ENCODE results near the gene ZNF710. TPM values are rescaled to one million over a fixed set of nuclear protein-coding genes. Genes with fewer than 3 reads are reported as not detected.

ZNF710 gene
- total and polyA plus RNA-seq, 2 experiments from 2014 or later = 15.9 to 18.2 TPM

DNA sequence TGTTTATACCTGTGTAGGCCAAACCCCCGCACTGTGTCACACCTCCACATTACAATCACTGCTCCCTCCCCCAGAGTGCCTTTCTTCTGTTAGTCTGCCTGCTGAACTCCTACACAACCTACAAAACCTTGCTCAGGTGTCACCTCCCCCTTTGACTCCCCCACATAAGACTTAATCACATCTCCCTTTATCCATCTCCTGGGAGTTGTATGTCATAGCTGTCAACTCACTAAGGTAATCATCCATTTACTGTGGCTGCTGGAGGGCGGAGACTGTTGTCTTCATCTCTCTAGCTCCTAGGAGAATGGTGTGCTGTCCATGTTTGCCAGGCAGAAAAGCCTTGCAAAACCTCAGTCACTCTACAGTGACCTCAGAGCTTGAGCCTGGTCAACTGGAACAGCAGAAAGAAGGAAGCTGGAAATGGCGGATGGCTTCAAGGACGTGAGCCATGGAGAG, 43.8 kb downstream of the ZNF710 start:
- no peaks in the 10 kb centered on the region; the same call in 1 of the 2 replicates for H3K4me1 ChIP-seq (ENCODE audit: insufficient read depth)
- H3K27me3 ChIP-seq (ENCODE audit: insufficient read depth) = no peaks in the 10 kb centered on the region
- H3K27ac ChIP-seq (ENCODE audit: low read depth) = no peak overlapping the region
- H3K27me3 Mint-ChIP-seq (ENCODE audit: insufficient read depth, low read depth, poor library complexity) = peaks cover 6% of the 10 kb centered on the region
- DNase-seq (ENCODE audit: low spot score) (no peak), ATAC-seq (no peak)
- H3K4me3 Mint-ChIP-seq = no peak overlapping the region
- no peak overlapping the region for H3K4me3 ChIP-seq
- H3K4me1 Mint-ChIP-seq = peaks cover 33% of the 10 kb centered on the region
- no peaks in the 10 kb centered on the region; the same call in 1 of the 2 replicates for H4K20me1 ChIP-seq (replicated peaks; ENCODE audit: insufficient read depth)
- TF ChIP-seq EZH2 (IDR thresholded peaks at IDR 0.05; ENCODE audit: low read depth, unreplicated experiment) (no peak), STAT1 (IDR thresholded peaks at IDR 0.05; ENCODE audit: unreplicated experiment) (no peak), JUNB (IDR thresholded peaks at IDR 0.05; ENCODE audit: unreplicated experiment) (no peak), POLR2AphosphoS5 (IDR thresholded peaks at IDR 0.05; ENCODE audit: low read depth) (no peak), CREB1 (CRISPR knock-in tag; IDR thresholded peaks at IDR 0.05; ENCODE audit: low read depth) (no peak), ZNF331 (CRISPR knock-in tag; IDR thresholded peaks at IDR 0.05; ENCODE audit: low read depth) (no peak), EZH2phosphoT487 (IDR thresholded peaks at IDR 0.05; ENCODE audit: unreplicated experiment) (no peak), NANOG (IDR thresholded peaks at IDR 0.05; ENCODE audit: borderline replicate concordance) (no peak)
- TF ChIP-seq, protein P1, sequence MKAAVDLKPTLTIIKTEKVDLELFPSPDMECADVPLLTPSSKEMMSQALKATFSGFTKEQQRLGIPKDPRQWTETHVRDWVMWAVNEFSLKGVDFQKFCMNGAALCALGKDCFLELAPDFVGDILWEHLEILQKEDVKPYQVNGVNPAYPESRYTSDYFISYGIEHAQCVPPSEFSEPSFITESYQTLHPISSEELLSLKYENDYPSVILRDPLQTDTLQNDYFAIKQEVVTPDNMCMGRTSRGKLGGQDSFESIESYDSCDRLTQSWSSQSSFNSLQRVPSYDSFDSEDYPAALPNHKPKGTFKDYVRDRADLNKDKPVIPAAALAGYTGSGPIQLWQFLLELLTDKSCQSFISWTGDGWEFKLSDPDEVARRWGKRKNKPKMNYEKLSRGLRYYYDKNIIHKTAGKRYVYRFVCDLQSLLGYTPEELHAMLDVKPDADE (IDR thresholded peaks at IDR 0.05) = no peak
- TF ChIP-seq, protein P2, sequence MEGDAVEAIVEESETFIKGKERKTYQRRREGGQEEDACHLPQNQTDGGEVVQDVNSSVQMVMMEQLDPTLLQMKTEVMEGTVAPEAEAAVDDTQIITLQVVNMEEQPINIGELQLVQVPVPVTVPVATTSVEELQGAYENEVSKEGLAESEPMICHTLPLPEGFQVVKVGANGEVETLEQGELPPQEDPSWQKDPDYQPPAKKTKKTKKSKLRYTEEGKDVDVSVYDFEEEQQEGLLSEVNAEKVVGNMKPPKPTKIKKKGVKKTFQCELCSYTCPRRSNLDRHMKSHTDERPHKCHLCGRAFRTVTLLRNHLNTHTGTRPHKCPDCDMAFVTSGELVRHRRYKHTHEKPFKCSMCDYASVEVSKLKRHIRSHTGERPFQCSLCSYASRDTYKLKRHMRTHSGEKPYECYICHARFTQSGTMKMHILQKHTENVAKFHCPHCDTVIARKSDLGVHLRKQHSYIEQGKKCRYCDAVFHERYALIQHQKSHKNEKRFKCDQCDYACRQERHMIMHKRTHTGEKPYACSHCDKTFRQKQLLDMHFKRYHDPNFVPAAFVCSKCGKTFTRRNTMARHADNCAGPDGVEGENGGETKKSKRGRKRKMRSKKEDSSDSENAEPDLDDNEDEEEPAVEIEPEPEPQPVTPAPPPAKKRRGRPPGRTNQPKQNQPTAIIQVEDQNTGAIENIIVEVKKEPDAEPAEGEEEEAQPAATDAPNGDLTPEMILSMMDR (conservative IDR thresholded peaks at IDR 0.05; ENCODE audit: low read depth in 2 of 2) = no peak
- TF ChIP-seq, protein P3, sequence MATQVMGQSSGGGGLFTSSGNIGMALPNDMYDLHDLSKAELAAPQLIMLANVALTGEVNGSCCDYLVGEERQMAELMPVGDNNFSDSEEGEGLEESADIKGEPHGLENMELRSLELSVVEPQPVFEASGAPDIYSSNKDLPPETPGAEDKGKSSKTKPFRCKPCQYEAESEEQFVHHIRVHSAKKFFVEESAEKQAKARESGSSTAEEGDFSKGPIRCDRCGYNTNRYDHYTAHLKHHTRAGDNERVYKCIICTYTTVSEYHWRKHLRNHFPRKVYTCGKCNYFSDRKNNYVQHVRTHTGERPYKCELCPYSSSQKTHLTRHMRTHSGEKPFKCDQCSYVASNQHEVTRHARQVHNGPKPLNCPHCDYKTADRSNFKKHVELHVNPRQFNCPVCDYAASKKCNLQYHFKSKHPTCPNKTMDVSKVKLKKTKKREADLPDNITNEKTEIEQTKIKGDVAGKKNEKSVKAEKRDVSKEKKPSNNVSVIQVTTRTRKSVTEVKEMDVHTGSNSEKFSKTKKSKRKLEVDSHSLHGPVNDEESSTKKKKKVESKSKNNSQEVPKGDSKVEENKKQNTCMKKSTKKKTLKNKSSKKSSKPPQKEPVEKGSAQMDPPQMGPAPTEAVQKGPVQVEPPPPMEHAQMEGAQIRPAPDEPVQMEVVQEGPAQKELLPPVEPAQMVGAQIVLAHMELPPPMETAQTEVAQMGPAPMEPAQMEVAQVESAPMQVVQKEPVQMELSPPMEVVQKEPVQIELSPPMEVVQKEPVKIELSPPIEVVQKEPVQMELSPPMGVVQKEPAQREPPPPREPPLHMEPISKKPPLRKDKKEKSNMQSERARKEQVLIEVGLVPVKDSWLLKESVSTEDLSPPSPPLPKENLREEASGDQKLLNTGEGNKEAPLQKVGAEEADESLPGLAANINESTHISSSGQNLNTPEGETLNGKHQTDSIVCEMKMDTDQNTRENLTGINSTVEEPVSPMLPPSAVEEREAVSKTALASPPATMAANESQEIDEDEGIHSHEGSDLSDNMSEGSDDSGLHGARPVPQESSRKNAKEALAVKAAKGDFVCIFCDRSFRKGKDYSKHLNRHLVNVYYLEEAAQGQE (IDR thresholded peaks at IDR 0.05; ENCODE audit: unreplicated experiment) = no peak
- TF ChIP-seq, protein P4, sequence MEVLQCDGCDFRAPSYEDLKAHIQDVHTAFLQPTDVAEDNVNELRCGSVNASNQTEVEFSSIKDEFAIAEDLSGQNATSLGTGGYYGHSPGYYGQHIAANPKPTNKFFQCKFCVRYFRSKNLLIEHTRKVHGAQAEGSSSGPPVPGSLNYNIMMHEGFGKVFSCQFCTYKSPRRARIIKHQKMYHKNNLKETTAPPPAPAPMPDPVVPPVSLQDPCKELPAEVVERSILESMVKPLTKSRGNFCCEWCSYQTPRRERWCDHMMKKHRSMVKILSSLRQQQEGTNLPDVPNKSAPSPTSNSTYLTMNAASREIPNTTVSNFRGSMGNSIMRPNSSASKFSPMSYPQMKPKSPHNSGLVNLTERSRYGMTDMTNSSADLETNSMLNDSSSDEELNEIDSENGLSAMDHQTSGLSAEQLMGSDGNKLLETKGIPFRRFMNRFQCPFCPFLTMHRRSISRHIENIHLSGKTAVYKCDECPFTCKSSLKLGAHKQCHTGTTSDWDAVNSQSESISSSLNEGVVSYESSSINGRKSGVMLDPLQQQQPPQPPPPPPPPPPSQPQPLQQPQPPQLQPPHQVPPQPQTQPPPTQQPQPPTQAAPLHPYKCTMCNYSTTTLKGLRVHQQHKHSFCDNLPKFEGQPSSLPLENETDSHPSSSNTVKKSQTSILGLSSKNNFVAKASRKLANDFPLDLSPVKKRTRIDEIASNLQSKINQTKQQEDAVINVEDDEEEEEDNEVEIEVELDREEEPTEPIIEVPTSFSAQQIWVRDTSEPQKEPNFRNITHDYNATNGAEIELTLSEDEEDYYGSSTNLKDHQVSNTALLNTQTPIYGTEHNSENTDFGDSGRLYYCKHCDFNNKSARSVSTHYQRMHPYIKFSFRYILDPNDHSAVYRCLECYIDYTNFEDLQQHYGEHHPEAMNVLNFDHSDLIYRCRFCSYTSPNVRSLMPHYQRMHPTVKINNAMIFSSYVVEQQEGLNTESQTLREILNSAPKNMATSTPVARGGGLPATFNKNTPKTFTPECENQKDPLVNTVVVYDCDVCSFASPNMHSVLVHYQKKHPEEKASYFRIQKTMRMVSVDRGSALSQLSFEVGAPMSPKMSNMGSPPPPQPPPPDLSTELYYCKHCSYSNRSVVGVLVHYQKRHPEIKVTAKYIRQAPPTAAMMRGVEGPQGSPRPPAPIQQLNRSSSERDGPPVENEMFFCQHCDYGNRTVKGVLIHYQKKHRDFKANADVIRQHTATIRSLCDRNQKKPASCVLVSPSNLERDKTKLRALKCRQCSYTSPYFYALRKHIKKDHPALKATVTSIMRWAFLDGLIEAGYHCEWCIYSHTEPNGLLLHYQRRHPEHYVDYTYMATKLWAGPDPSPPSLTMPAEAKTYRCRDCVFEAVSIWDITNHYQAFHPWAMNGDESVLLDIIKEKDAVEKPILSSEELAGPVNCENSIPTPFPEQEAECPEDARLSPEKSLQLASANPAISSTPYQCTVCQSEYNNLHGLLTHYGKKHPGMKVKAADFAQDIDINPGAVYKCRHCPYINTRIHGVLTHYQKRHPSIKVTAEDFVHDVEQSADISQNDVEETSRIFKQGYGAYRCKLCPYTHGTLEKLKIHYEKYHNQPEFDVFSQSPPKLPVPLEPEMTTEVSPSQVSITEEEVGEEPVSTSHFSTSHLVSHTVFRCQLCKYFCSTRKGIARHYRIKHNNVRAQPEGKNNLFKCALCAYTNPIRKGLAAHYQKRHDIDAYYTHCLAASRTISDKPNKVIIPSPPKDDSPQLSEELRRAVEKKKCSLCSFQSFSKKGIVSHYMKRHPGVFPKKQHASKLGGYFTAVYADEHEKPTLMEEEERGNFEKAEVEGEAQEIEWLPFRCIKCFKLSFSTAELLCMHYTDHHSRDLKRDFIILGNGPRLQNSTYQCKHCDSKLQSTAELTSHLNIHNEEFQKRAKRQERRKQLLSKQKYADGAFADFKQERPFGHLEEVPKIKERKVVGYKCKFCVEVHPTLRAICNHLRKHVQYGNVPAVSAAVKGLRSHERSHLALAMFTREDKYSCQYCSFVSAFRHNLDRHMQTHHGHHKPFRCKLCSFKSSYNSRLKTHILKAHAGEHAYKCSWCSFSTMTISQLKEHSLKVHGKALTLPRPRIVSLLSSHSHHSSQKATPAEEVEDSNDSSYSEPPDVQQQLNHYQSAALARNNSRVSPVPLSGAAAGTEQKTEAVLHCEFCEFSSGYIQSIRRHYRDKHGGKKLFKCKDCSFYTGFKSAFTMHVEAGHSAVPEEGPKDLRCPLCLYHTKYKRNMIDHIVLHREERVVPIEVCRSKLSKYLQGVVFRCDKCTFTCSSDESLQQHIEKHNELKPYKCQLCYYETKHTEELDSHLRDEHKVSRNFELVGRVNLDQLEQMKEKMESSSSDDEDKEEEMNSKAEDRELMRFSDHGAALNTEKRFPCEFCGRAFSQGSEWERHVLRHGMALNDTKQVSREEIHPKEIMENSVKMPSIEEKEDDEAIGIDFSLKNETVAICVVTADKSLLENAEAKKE (CRISPR knock-in tag; IDR thresholded peaks at IDR 0.05) = no peak
- no peaks in the 10 kb centered on the region for H3K9me3 Mint-ChIP-seq
- H3K36me3 Mint-ChIP-seq (ENCODE audit: low read depth) = no peaks in the 10 kb centered on the region; the same call in 2 of the 3 replicates
- H3K9me2 ChIP-seq (ENCODE audit: insufficient read depth) = no peaks in the 10 kb centered on the region
- H3K36me3 ChIP-seq (ENCODE audit: insufficient read depth) = no peaks in the 10 kb centered on the region
- no peaks in the 10 kb centered on the region for H3F3A ChIP-seq (replicated peaks; ENCODE audit: low read depth)
- H3K4me2 ChIP-seq = no peak overlapping the region
- H2AFZ ChIP-seq = no peak overlapping the region
- H3K79me2 ChIP-seq (replicated peaks; ENCODE audit: insufficient read depth) = no peaks in the 10 kb centered on the region; the same call in 1 of the 2 replicates
- H3K27ac Mint-ChIP-seq = no peak overlapping the region
